Activated CD4-positive, alpha-beta T cell treated with anti-CD3 and anti-CD28 coated beads, Interleukin-2, amount 50 U/mL, for 24 hours (primary cell): ENCODE data around the gene EPS15.
A peak's percentile ranks its signal among the peaks of the same experiment; 100 is the strongest.
"Not testable (repeated sequence)": the region's sequence is repeated elsewhere in the genome, so short reads cannot be mapped to it uniquely, and the experiment has no call there.

Experiments
- DNase-seq, 2 donors: peaks; one replicate each; pipeline ENCODE4 v3.0.0-alpha.2; 2020; ENCODE audit warnings: low read depth in 1 of 2, low spot score in 1 of 2

The EPS15 gene

GRCh38 chr1:51519048-51519864 is at the start of gene EPS15:
TSS of gene EPS15 (minus strand) at chr1:51519266. CDS start at chr1:51519231, 35 bp downstream.
- DNase-seq, result peak; percentile 76 to 79

GRCh38 chr1:51568231-51568935 is 49.3 kb upstream of the EPS15 start:
- DNase-seq, result no peak

GRCh38 chr1:51567653-51568052 is 48.6 kb upstream of the EPS15 start:
- no peak for DNase-seq

- DNase-seq, result no peak
Observed at GRCh38 chr1:51566260-51566659, 47.2 kb upstream of the EPS15 start.

GRCh38 chr1:51565009-51565408 is 45.9 kb upstream of the EPS15 start:
- no peak for DNase-seq

- DNase-seq, result no peak
Observed at GRCh38 chr1:51564124-51564523, 45.1 kb upstream of the EPS15 start.

- DNase-seq, result no peak
Observed at GRCh38 chr1:51561702-51562101, 42.6 kb upstream of the EPS15 start.

GRCh38 chr1:51560895-51561294 is 41.8 kb upstream of the EPS15 start:
- DNase-seq, result not testable (repeated sequence)

- DNase-seq, result no peak
Observed at GRCh38 chr1:51560034-51560433, 41.0 kb upstream of the EPS15 start.

GRCh38 chr1:51559501-51559900 is 40.4 kb upstream of the EPS15 start:
- no peak for DNase-seq

GRCh38 chr1:51559064-51559500 is 40.0 kb upstream of the EPS15 start:
- DNase-seq, result no peak

GRCh38 chr1:51558375-51558924 is 39.4 kb upstream of the EPS15 start:
- no peak for DNase-seq

GRCh38 chr1:51557168-51557567 is 38.1 kb upstream of the EPS15 start:
- DNase-seq, result no peak

GRCh38 chr1:51555866-51556619 is 37.0 kb upstream of the EPS15 start:
- no peak for DNase-seq

GRCh38 chr1:51553911-51554310 is 34.8 kb upstream of the EPS15 start:
- DNase-seq, result no peak

GRCh38 chr1:51552929-51553807 is 34.1 kb upstream of the EPS15 start:
- no peak for DNase-seq

GRCh38 chr1:51551848-51552296 is 32.8 kb upstream of the EPS15 start:
- no peak for DNase-seq

GRCh38 chr1:51551081-51551480 is 32.0 kb upstream of the EPS15 start:
- DNase-seq, result no peak

GRCh38 chr1:51549901-51550300 is 30.8 kb upstream of the EPS15 start:
- DNase-seq, result no peak

- no peak for DNase-seq
Observed at GRCh38 chr1:51549016-51549619, 30.1 kb upstream of the EPS15 start.
